Lung (tissue), 12 donors: Measurements from ENCODE around the gene PDCD4. TPM values are rescaled to one million over a fixed set of nuclear protein-coding genes. Genes with fewer than 3 reads are reported as not detected.

Experiments
- ATAC-seq: fragments of 200-7000 bp; cut with Tn5 transposase; one replicate; pipeline ENCODE4 v1.9.1; 2020; ENCODE audit warnings: moderate number of reproducible peaks; ENCODE audit not compliant: insufficient read depth, low FRiP score
- DNase-seq, 3 donors: peaks; one replicate each; pipeline ENCODE4 v3.0.0-alpha.2; 2013 to 2017
- H3K27ac ChIP-seq, 2 donors: one replicate each; pipeline ENCODE4 v1.5.1; 2013; ENCODE audit warnings: mild to moderate bottlenecking in 2 of 2, moderate library complexity in 2 of 2, control low read depth in 1 of 2, inconsistent platforms in 1 of 2, low read depth in 1 of 2, low read length in 1 of 2
- H3K27me3 ChIP-seq, 3 donors: one replicate each; pipeline ENCODE4 v1.5.1; 2013; ENCODE audit warnings: low read length in 2 of 3; ENCODE audit not compliant: control insufficient read depth in 3 of 3, insufficient read depth in 3 of 3
- H3K36me3 ChIP-seq, 4 donors: one replicate each; pipeline ENCODE4 v1.5.1; 2013; ENCODE audit warnings: low read length in 4 of 4, mild to moderate bottlenecking in 1 of 4, moderate library complexity in 1 of 4; ENCODE audit not compliant: control insufficient read depth in 4 of 4, insufficient read depth in 4 of 4
- H3K4me1 ChIP-seq, 5 donors: one replicate each; pipeline ENCODE4 v1.5.1; 2013; ENCODE audit warnings: low read length in 5 of 5, mild to moderate bottlenecking in 2 of 5, moderate library complexity in 1 of 5; ENCODE audit not compliant: control insufficient read depth in 5 of 5, insufficient read depth in 5 of 5
- H3K4me3 ChIP-seq: one replicate; pipeline ENCODE4 v1.5.1; 2013; ENCODE audit warnings: mild to moderate bottlenecking, control low read depth, moderate library complexity
- H3K9ac ChIP-seq, 2 donors: one replicate each; pipeline ENCODE4 v1.5.1; 2013; ENCODE audit warnings: low read length in 2 of 2, control low read depth in 1 of 2; ENCODE audit not compliant: insufficient read depth in 1 of 2
- H3K9me3 ChIP-seq, 4 donors: one replicate each; pipeline ENCODE4 v1.5.1; 2013; ENCODE audit warnings: low read length in 3 of 4, mild to moderate bottlenecking in 1 of 4, moderate library complexity in 1 of 4; ENCODE audit not compliant: control insufficient read depth in 4 of 4, insufficient read depth in 3 of 4
- CTCF ChIP-seq: IDR thresholded peaks from 2 replicates; pipeline ENCODE4 v1.5.1; 2012; ENCODE audit warnings: mild to moderate bottlenecking; ENCODE audit errors: control extremely low read depth, extremely low read depth
- WGBS, 2 donors: extraction: QIAGEN DNeasy Blood & Tissue Kit; methylation state at CpG; one replicate each; pipeline ENCODE4 v1.1.7; 2013; 5-methylcytosine and 5-hydroxymethylcytosine counted together
- polyA plus RNA-seq, 2 donors: library from polyadenylated mRNA; stranded (reverse); fragments of 200-250 nt; gene quantifications; one replicate each; pipeline ENCODE4 v1.2.1, GENCODE V29; 2013
- total RNA-seq, 2 donors: library from RNA; depleted of rRNA in 1 of 2; stranded (reverse); fragments of >200 nt in 1 of 2; gene quantifications; one replicate each; pipeline ENCODE4 v1.2.1, GENCODE V29; 2014 to 2021
- donor health status: control.
- donor health status: control.
- donor health status: Bipolar disorder and iron deficiency.
- donor health status: healthy.
- donor health status: DM: yes; HTN: yes; CAD: no.

The PDCD4 gene
- total and polyA plus RNA-seq, 4 donors: 26.7 to 186 (median 33.5) TPM

DNA sequence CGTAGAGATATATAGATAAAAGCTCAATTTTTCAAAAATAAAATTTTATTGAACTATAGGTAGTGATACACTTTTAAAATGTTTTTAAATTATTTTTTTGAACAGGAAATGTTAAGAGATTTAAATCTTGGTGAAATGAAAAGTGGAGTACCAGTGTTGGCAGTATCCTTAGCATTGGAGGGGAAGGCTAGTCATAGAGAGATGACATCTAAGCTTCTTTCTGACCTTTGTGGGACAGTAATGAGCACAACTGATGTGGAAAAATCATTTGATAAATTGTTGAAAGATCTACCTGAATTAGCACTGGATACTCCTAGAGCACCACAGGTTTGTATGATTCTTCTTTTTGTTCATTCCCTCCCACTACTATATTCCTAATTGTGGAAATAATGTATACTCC, 15.8 kb downstream of the PDCD4 start:
- DNase-seq: no peak
- TF ChIP-seq CTCF: no peak
- H3K27ac ChIP-seq: no peak overlapping the region
- no peak overlapping the region for H3K9ac ChIP-seq
- no peak for ATAC-seq
- no peaks in the 10 kb centered on the region for H3K27me3 ChIP-seq
- peaks cover 1 to 50% (median 18%) of the 10 kb centered on the region in 4 donors for H3K36me3 ChIP-seq
- no peaks in the 10 kb centered on the region for H3K4me1 ChIP-seq
- H3K4me3 ChIP-seq: no peak overlapping the region
- WGBS, 2 donors: 89 to 97% methylated on average over 1 of the region's 1 CpG
- H3K9me3 ChIP-seq: no peaks in the 10 kb centered on the region

DNA sequence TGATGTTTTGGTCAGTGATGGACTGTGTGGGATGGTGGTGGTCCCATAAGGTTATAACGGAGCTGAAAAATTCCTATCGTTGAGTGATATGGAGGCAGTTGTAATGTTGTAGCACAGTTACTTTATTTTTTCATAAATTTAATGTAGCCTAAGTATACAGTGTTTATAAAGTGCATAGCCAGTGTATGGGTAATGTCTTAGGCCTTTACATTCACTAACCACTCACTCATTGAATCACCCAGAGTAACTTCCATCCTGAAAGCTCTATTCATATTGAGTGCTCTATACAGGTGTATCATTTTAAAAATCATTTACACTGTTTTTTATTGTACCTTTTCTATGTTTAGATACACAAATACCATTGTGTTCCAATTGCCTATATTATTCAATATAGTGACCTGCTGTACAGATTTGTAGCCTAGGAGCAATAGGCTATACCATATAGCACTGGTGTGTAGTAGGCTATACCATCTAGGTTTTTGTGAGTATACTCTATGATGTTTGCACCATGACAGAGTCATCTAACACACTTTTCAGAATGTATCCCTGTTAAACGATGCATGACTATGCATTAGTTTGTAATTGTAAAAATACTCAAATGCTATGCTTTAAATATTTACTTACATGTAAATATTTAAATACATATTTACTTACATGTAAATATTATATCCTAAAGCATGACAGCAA, 21.0 kb downstream of the PDCD4 start:
- Histone ChIP-seq H3K9ac (no peak overlapping the region), H3K4me3 (no peak overlapping the region), H3K27ac (no peak overlapping the region), H3K9me3 (no peaks in the 10 kb centered on the region), H3K27me3 (no peaks in the 10 kb centered on the region), H3K4me1 (peaks cover 0 to 4% (median 0%) of the 10 kb centered on the region in 5 donors), H3K36me3 (peaks cover 4 to 53% (median 18%) of the 10 kb centered on the region in 4 donors)
- TF ChIP-seq CTCF: no peak
- ATAC-seq: no peak
- DNase-seq: no peak
- WGBS, 2 donors: 90 to 94% methylated on average over 3 of the region's 3 CpGs

GRCh38 chr10:110893559-110894179, 21.9 kb downstream of the PDCD4 start:
- Histone ChIP-seq H3K4me3 (no peak overlapping the region), H3K9ac (no peak overlapping the region), H3K9me3 (no peaks in the 10 kb centered on the region), H3K27me3 (no peaks in the 10 kb centered on the region), H3K4me1 (peaks cover 0 to 4% (median 0%) of the 10 kb centered on the region in 5 donors), H3K27ac (no peak overlapping the region), H3K36me3 (peaks cover 4 to 58% (median 19%) of the 10 kb centered on the region in 4 donors)
- TF ChIP-seq CTCF: peak; percentile 39
- DNase-seq (peak in 2 of 3 donors; percentile 72 to 73), ATAC-seq (peak; percentile 88)
- WGBS, 2 donors: 30 to 37% methylated on average over 4 of the region's 4 CpGs
